ENCODE measurements around the gene CDK17. TPM values are rescaled to one million over a fixed set of nuclear protein-coding genes. Genes with fewer than 3 reads are reported as not detected.
"Not testable (repeated sequence)": the region's sequence is repeated elsewhere in the genome, so short reads cannot be mapped to it uniquely, and the experiment has no call there.

The CDK17 gene
- total and polyA plus RNA-seq, 9 of the 15 experiments (the other 6 are each of a cell fraction or from before 2014, with no cell fraction given): 4.8 to 39.3 (median 21.6) TPM

DNA sequence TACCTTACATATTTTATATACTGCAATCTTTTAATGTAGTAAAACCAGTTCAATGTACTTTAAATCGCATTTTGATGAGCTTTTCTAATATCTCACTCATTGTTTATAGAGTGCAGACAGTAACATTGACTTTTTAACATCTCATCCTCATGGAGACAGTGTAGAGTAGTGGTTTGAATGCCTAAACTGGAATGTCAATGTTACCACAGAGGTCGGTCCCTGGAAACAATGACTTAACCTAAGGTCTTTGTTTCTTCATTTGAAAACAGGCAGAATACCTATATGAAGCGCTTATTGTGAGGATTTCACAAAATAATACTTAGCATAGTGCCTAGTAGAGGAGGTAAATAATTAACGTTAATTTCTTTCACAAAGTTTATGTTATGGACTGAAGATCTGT lies 5.0 kb downstream of the CDK17 start:
- no TSS peak for BruUV-seq (replicated peaks)
- no peaks in the 10 kb centered on the region for H3K27me3 ChIP-seq (ENCODE audit: control insufficient read depth in 2 of 2, insufficient read depth in 2 of 2, low read length in 2 of 2)
- no peak overlapping the region for H2AFZ ChIP-seq (ENCODE audit: low read depth, low read length)
- no peak overlapping the region for H3K4me2 ChIP-seq (ENCODE audit: insufficient read depth, low read length)
- intact Hi-C loops (cut with micrococcal nuclease): loop anchor here (5.0 kb wide), 2 partner anchors 83 to 178 kb away; no protein-coding TSS in a partner anchor
- ChIA-PET CTCF (ENCODE audit: low intra/inter-chr PET ratio) (no interaction called here), POLR2A (no interaction called here)
- H3K4me1 ChIP-seq (replicated peaks in 1 of 2; ENCODE audit: control insufficient read depth in 2 of 2, insufficient read depth in 2 of 2, low read length in 2 of 2): peaks cover 17 to 18% of the 10 kb centered on the region in 2 experiments
- H3K27ac ChIP-seq (ENCODE audit: extremely low read depth, low read depth, low read length): no peak overlapping the region
- peaks cover 10% of the 10 kb centered on the region for H4K20me1 ChIP-seq (replicated peaks; ENCODE audit: control insufficient read depth, insufficient read depth, low read length)
- no peak overlapping the region for H3K4me3 ChIP-seq
- no peaks in the 10 kb centered on the region for H3K9me1 ChIP-seq (ENCODE audit: control insufficient read depth, insufficient read depth, low read length)
- 67% methylated on average over 4 of the region's 4 CpGs for WGBS (ENCODE audit: insufficient coverage, low coverage, missing lambda C conversion rate)
- H3K9ac ChIP-seq (ENCODE audit: insufficient read depth in 1 of 2, low read depth in 2 of 2, low read length in 2 of 2): no peak overlapping the region
- peaks cover 98% of the 10 kb centered on the region for H3K79me2 ChIP-seq (ENCODE audit: control insufficient read depth, insufficient read depth, low read length)
- no peak for DNase-seq (ENCODE audit: extremely low read depth in 1 of 4, low spot score in 3 of 4)
- in situ Hi-C loops (cut with MboI): no loop called here
- TF ChIP-seq TCF7 (IDR thresholded peaks at IDR 0.05; ENCODE audit: borderline replicate concordance) (no peak), CEBPB (tag; IDR thresholded peaks at IDR 0.05) (no peak), ZC3H8 (IDR thresholded peaks at IDR 0.05) (no peak), TRIM28 (IDR thresholded peaks at IDR 0.05) (no peak), JUND (IDR thresholded peaks at IDR 0.05; ENCODE audit: borderline replicate concordance, low read depth, low read length) (no peak), JUND (tag; IDR thresholded peaks at IDR 0.05; ENCODE audit: borderline replicate concordance, low read depth, low read length) (no peak), ASH1L (IDR thresholded peaks at IDR 0.05; ENCODE audit: borderline replicate concordance, low read depth, partially characterized antibody) (no peak), ETV1 (tag; conservative IDR thresholded peaks at IDR 0.05; ENCODE audit: low read depth) (no peak), KAT8 (IDR thresholded peaks at IDR 0.05; ENCODE audit: low read depth) (no peak), DIDO1 (tag; IDR thresholded peaks at IDR 0.05; ENCODE audit: low read depth) (no peak), RBM39 (optimal IDR thresholded peaks at IDR 0.05; ENCODE audit: low read depth, low read length) (no peak), BRCA1 (IDR thresholded peaks at IDR 0.05) (no peak), BRCA1 (CRISPR knock-in tag; IDR thresholded peaks at IDR 0.05) (no peak), BACH1 (tag; IDR thresholded peaks at IDR 0.05) (no peak), ZNF766 (CRISPR knock-in tag; conservative IDR thresholded peaks at IDR 0.05) (no peak), DEAF1 (CRISPR knock-in tag; IDR thresholded peaks at IDR 0.05) (no peak)
- TF ChIP-seq, protein P1, sequence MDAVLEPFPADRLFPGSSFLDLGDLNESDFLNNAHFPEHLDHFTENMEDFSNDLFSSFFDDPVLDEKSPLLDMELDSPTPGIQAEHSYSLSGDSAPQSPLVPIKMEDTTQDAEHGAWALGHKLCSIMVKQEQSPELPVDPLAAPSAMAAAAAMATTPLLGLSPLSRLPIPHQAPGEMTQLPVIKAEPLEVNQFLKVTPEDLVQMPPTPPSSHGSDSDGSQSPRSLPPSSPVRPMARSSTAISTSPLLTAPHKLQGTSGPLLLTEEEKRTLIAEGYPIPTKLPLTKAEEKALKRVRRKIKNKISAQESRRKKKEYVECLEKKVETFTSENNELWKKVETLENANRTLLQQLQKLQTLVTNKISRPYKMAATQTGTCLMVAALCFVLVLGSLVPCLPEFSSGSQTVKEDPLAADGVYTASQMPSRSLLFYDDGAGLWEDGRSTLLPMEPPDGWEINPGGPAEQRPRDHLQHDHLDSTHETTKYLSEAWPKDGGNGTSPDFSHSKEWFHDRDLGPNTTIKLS (IDR thresholded peaks at IDR 0.05; ENCODE audit: borderline replicate concordance, low read depth): no peak
- ATAC-seq: no peak
- H3K9me3 ChIP-seq (replicated peaks; ENCODE audit: control insufficient read depth, insufficient read depth, low read depth, low read length): no peaks in the 10 kb centered on the region
- H3K36me3 ChIP-seq (ENCODE audit: control insufficient read depth, insufficient read depth, low read length): no peaks in the 10 kb centered on the region; the same call in 2 of the 3 replicates
- no peak for FAIRE-seq

- POLR2A ChIA-PET: interaction anchor here (0.7 to 1.3 kb wide), 3 partner anchors 9 to 978 kb away, joined by 3 to 8 read pairs (median 3); no protein-coding TSS in a partner anchor
- ATAC-seq: not testable (repeated sequence)
Observed at GRCh38 chr12:96393229-96393628, 7.0 kb downstream of the CDK17 start.

More at GRCh38 chr12:96393229-96393628, 7.0 kb downstream of the CDK17 start:
- CTCF ChIA-PET (ENCODE audit: low intra/inter-chr PET ratio); H3K9ac ChIP-seq (ENCODE audit: insufficient read depth in 1 of 2, low read depth in 2 of 2, low read length in 2 of 2); H3K9me1 ChIP-seq (ENCODE audit: control insufficient read depth, insufficient read depth, low read length); DNase-seq (ENCODE audit: extremely low read depth in 1 of 4, low spot score in 3 of 4); BruUV-seq (replicated peaks); intact Hi-C loops (cut with micrococcal nuclease); H3K27me3 ChIP-seq (ENCODE audit: control insufficient read depth in 2 of 2, insufficient read depth in 2 of 2, low read length in 2 of 2); H3K4me2 ChIP-seq (ENCODE audit: insufficient read depth, low read length); H3K4me3 ChIP-seq; H3K9me3 ChIP-seq (replicated peaks; ENCODE audit: control insufficient read depth, insufficient read depth, low read depth, low read length); H4K20me1 ChIP-seq (replicated peaks; ENCODE audit: control insufficient read depth, insufficient read depth, low read length); H2AFZ ChIP-seq (ENCODE audit: low read depth, low read length); in situ Hi-C loops (cut with MboI); H3K36me3 ChIP-seq (ENCODE audit: control insufficient read depth, insufficient read depth, low read length); FAIRE-seq; H3K27ac ChIP-seq (ENCODE audit: extremely low read depth, low read depth, low read length): not testable (repeated sequence)
- H3K79me2 ChIP-seq (ENCODE audit: control insufficient read depth, insufficient read depth, low read length): peaks cover 97% of the 10 kb centered on the region
- WGBS (ENCODE audit: insufficient coverage, low coverage, missing lambda C conversion rate): 47% methylated on average over 4 of the region's 5 CpGs
- H3K4me1 ChIP-seq (replicated peaks in 1 of 2; ENCODE audit: control insufficient read depth in 2 of 2, insufficient read depth in 2 of 2, low read length in 2 of 2): peaks cover 8 to 18% of the 10 kb centered on the region in 2 experiments; a peak in 4 of 5 replicates

All from K562 (cell line).